Trophoblast cell (in vitro differentiated cells and primary cell): ENCODE data around the gene KIAA0040.

Experiments used
- DNase-seq, 2 donors: peaks; one replicate each; pipeline ENCODE4 v3.0.0-alpha.2; 2016
- H2AFZ ChIP-seq: 2 replicates; pipeline ENCODE4 v1.6.1; 2013; ENCODE audit warnings: low read length, moderate library complexity, mild to moderate bottlenecking; ENCODE audit not compliant: insufficient read depth, poor library complexity
- H2AK5ac ChIP-seq: 2 replicates; pipeline ENCODE4 v1.6.1; 2013; ENCODE audit warnings: mild to moderate bottlenecking, low read length
- H2BK120ac ChIP-seq: 2 replicates; pipeline ENCODE4 v1.6.1; 2013; ENCODE audit warnings: low read length, mild to moderate bottlenecking, moderate library complexity; ENCODE audit not compliant: insufficient read depth, poor library complexity
- H2BK12ac ChIP-seq: 2 replicates; pipeline ENCODE4 v1.6.1; 2013; ENCODE audit warnings: mild to moderate bottlenecking, low read length, moderate library complexity
- H2BK5ac ChIP-seq: 2 replicates; pipeline ENCODE4 v1.6.1; 2013; ENCODE audit warnings: low read length, low read depth, moderate library complexity, mild to moderate bottlenecking; ENCODE audit not compliant: poor library complexity
- H3K14ac ChIP-seq: 2 replicates; pipeline ENCODE4 v1.6.1; 2013; ENCODE audit warnings: mild to moderate bottlenecking, low read length
- H3K18ac ChIP-seq: 2 replicates; pipeline ENCODE4 v1.6.1; 2013; ENCODE audit warnings: mild to moderate bottlenecking, low read length
- H3K23ac ChIP-seq: 2 replicates; pipeline ENCODE4 v1.6.1; 2013; ENCODE audit warnings: low read length
- H3K27ac ChIP-seq: 2 replicates; pipeline ENCODE4 v1.5.1; 2013; ENCODE audit warnings: low read depth, mild to moderate bottlenecking, inconsistent platforms, low read length, moderate library complexity
- H3K27me3 ChIP-seq: 2 replicates; pipeline ENCODE4 v1.6.1; 2013; ENCODE audit warnings: inconsistent platforms, mild to moderate bottlenecking, low read length, moderate library complexity; ENCODE audit not compliant: insufficient read depth
- H3K36me3 ChIP-seq, 2 experiments: 1 replicate in 1 of 2; 2 replicates in 1 of 2; pipeline ENCODE4 v1.6.1; 2013; ENCODE audit warnings: low read length in 2 of 2, mild to moderate bottlenecking in 2 of 2, moderate library complexity in 1 of 2; ENCODE audit not compliant: insufficient read depth in 2 of 2, control insufficient read depth in 1 of 2
- H3K4ac ChIP-seq: 2 replicates; pipeline ENCODE4 v1.6.1; 2013; ENCODE audit warnings: low read depth, mild to moderate bottlenecking, low read length, moderate library complexity
- H3K4me1 ChIP-seq, 2 experiments: 1 replicate in 1 of 2; 2 replicates in 1 of 2; pipeline ENCODE4 v1.6.1; 2013; ENCODE audit warnings: low read length in 2 of 2, mild to moderate bottlenecking in 2 of 2, moderate library complexity in 1 of 2; ENCODE audit not compliant: insufficient read depth in 2 of 2, control insufficient read depth in 1 of 2
- H3K4me2 ChIP-seq: 2 replicates; pipeline ENCODE4 v1.6.1; 2013; ENCODE audit warnings: inconsistent platforms, mild to moderate bottlenecking, low read length, moderate library complexity
- H3K4me3 ChIP-seq: 2 replicates; pipeline ENCODE4 v1.5.1; 2013; ENCODE audit warnings: mild to moderate bottlenecking, low read depth, low read length, inconsistent platforms
- H3K79me1 ChIP-seq: one replicate; pipeline ENCODE4 v1.6.1; 2013; ENCODE audit warnings: low read length
- H3K79me2 ChIP-seq: 2 replicates; pipeline ENCODE4 v1.6.1; 2013; ENCODE audit warnings: low read length, mild to moderate bottlenecking; ENCODE audit not compliant: control insufficient read depth, insufficient read depth, poor library complexity
- H3K9ac ChIP-seq: 2 replicates; pipeline ENCODE4 v1.6.1; 2013; ENCODE audit warnings: mild to moderate bottlenecking, low read length
- H3K9me3 ChIP-seq: 2 replicates; pipeline ENCODE4 v1.6.1; 2013; ENCODE audit warnings: low read depth, mild to moderate bottlenecking, control low read depth, inconsistent platforms, low read length; ENCODE audit not compliant: insufficient read depth
- H4K12ac ChIP-seq: 2 replicates; pipeline ENCODE4 v1.6.1; 2013; ENCODE audit warnings: low read depth, mild to moderate bottlenecking, low read length, moderate library complexity
- H4K8ac ChIP-seq: 2 replicates; pipeline ENCODE4 v1.6.1; 2013; ENCODE audit warnings: low read depth, mild to moderate bottlenecking, low read length, moderate library complexity
- H4K91ac ChIP-seq: one replicate; pipeline ENCODE4 v1.6.1; 2013; ENCODE audit warnings: low read depth, mild to moderate bottlenecking, low read length, moderate library complexity
- WGBS: extraction: QIAGEN DNeasy Blood & Tissue Kit; methylation state at CpG from one replicate; pipeline ENCODE4 v1.1.7; 2013; ENCODE audit warnings: missing lambda C conversion rate; ENCODE audit not compliant: insufficient read length, insufficient coverage; ENCODE audit errors: extremely low coverage; 5-methylcytosine and 5-hydroxymethylcytosine counted together

KIAA0040 gene

GRCh38 chr1:175158170-175158591 lies 34.4 kb downstream of the KIAA0040 start:
- H3K18ac ChIP-seq = no peak overlapping the region
- H3K9ac ChIP-seq = no peak overlapping the region
- H3K36me3 ChIP-seq = peaks cover 8 to 23% of the 10 kb centered on the region in 2 experiments
- H4K8ac ChIP-seq = no peak overlapping the region
- H3K4me3 ChIP-seq = no peak overlapping the region
- no peaks in the 10 kb centered on the region for H3K79me1 ChIP-seq
- no peaks in the 10 kb centered on the region for H3K4me1 ChIP-seq
- H3K23ac ChIP-seq = no peak overlapping the region
- no peaks in the 10 kb centered on the region for H3K27me3 ChIP-seq
- no peak overlapping the region for H3K27ac ChIP-seq
- no peak overlapping the region for H2BK12ac ChIP-seq
- H3K79me2 ChIP-seq = no peaks in the 10 kb centered on the region
- no peak for DNase-seq
- no CpG with 5 or more reads among the region's 6 CpGs for WGBS
- H4K12ac ChIP-seq = no peak overlapping the region
- no peak overlapping the region for H3K4ac ChIP-seq
- no peak overlapping the region for H3K14ac ChIP-seq
- no peak overlapping the region for H2AK5ac ChIP-seq
- no peaks in the 10 kb centered on the region for H3K9me3 ChIP-seq
- H2BK5ac ChIP-seq = no peak overlapping the region
- H4K91ac ChIP-seq = no peak overlapping the region
- no peak overlapping the region for H3K4me2 ChIP-seq
- no peak overlapping the region for H2BK120ac ChIP-seq
- no peak overlapping the region for H2AFZ ChIP-seq

GRCh38 chr1:175157200-175157599 lies 35.4 kb downstream of the KIAA0040 start:
- peaks cover 6 to 18% of the 10 kb centered on the region in 2 experiments for H3K36me3 ChIP-seq
- H3K4me3 ChIP-seq = no peak overlapping the region
- H3K79me2 ChIP-seq = no peaks in the 10 kb centered on the region
- H3K14ac ChIP-seq = no peak overlapping the region
- H3K9ac ChIP-seq = no peak overlapping the region
- no peak overlapping the region for H2AFZ ChIP-seq
- no peaks in the 10 kb centered on the region for H3K27me3 ChIP-seq
- H3K27ac ChIP-seq = no peak overlapping the region
- H4K12ac ChIP-seq = no peak overlapping the region
- DNase-seq = no peak
- H2BK12ac ChIP-seq = no peak overlapping the region
- no peak overlapping the region for H3K23ac ChIP-seq
- no peak overlapping the region for H3K4ac ChIP-seq
- H4K8ac ChIP-seq = no peak overlapping the region
- no peaks in the 10 kb centered on the region for H3K79me1 ChIP-seq
- no peaks in the 10 kb centered on the region for H3K9me3 ChIP-seq
- no peak overlapping the region for H4K91ac ChIP-seq
- no peak overlapping the region for H2BK5ac ChIP-seq
- H3K4me1 ChIP-seq = no peaks in the 10 kb centered on the region
- no CpG with 5 or more reads among the region's 2 CpGs for WGBS
- H2AK5ac ChIP-seq = no peak overlapping the region
- no peak overlapping the region for H3K4me2 ChIP-seq
- H2BK120ac ChIP-seq = no peak overlapping the region
- H3K18ac ChIP-seq = no peak overlapping the region

- no peak overlapping the region for H2AK5ac ChIP-seq
- H3K9me3 ChIP-seq = no peaks in the 10 kb centered on the region
- no peak overlapping the region for H2BK120ac ChIP-seq
- H3K4ac ChIP-seq = no peak overlapping the region
- no peak overlapping the region for H4K12ac ChIP-seq
- no peak overlapping the region for H3K14ac ChIP-seq
- no peaks in the 10 kb centered on the region for H3K27me3 ChIP-seq
- H3K4me1 ChIP-seq = no peaks in the 10 kb centered on the region
- no peak overlapping the region for H4K8ac ChIP-seq
- H3K27ac ChIP-seq = no peak overlapping the region
- H4K91ac ChIP-seq = no peak overlapping the region
- no peak overlapping the region for H2BK12ac ChIP-seq
- H3K9ac ChIP-seq = no peak overlapping the region
- H3K79me2 ChIP-seq = no peaks in the 10 kb centered on the region
- H3K18ac ChIP-seq = no peak overlapping the region
- no peak overlapping the region for H2BK5ac ChIP-seq
- H3K23ac ChIP-seq = no peak overlapping the region
- no peak overlapping the region for H3K4me2 ChIP-seq
- no peaks in the 10 kb centered on the region for H3K79me1 ChIP-seq
- no peak overlapping the region for H3K4me3 ChIP-seq
- peaks cover 6 to 18% of the 10 kb centered on the region in 2 experiments for H3K36me3 ChIP-seq
- H2AFZ ChIP-seq = no peak overlapping the region
- no CpG with 5 or more reads among the region's 5 CpGs for WGBS
- no peak for DNase-seq
Observed at GRCh38 chr1:175155936-175156335, 36.6 kb downstream of the KIAA0040 start.

DNA sequence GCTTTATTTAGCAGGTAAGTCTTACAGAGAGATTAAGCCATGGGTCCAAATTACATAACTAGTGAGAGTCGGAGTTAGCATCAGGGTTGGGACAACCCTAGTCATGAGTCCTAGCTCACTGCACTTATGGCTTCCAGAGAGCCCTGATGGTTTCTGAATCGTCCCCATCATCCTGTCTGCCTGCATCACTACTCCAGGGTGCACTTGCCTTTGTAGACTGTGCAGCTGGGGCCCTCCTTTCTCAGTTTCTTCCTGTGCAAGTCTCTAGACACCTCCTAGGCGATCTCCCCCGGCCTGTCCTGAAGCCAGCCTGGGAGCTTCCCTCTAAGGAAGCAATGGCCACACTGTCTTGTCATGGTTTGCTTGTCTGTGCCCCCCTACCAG lies 37.1 kb downstream of the KIAA0040 start:
- H2BK120ac ChIP-seq = no peak overlapping the region
- H2AK5ac ChIP-seq = peak overlapping the region; percentile 3
- WGBS = no CpG with 5 or more reads among the region's 4 CpGs
- no peak overlapping the region for H2BK5ac ChIP-seq
- H3K79me2 ChIP-seq = no peaks in the 10 kb centered on the region
- H3K23ac ChIP-seq = no peak overlapping the region
- no peak overlapping the region for H3K4me2 ChIP-seq
- no peak for DNase-seq
- no peak overlapping the region for H4K12ac ChIP-seq
- no peaks in the 10 kb centered on the region for H3K79me1 ChIP-seq
- H3K4me3 ChIP-seq = no peak overlapping the region
- no peaks in the 10 kb centered on the region for H3K27me3 ChIP-seq
- no peak overlapping the region for H2BK12ac ChIP-seq
- H4K8ac ChIP-seq = no peak overlapping the region
- H3K27ac ChIP-seq = no peak overlapping the region
- H4K91ac ChIP-seq = peak overlapping the region; percentile 4
- no peak overlapping the region for H3K4ac ChIP-seq
- no peak overlapping the region for H2AFZ ChIP-seq
- no peaks in the 10 kb centered on the region for H3K4me1 ChIP-seq
- no peak overlapping the region for H3K9ac ChIP-seq
- no peak overlapping the region for H3K14ac ChIP-seq
- no peak overlapping the region for H3K18ac ChIP-seq
- H3K36me3 ChIP-seq = peaks cover 2 to 13% of the 10 kb centered on the region in 2 experiments
- no peaks in the 10 kb centered on the region for H3K9me3 ChIP-seq
